Measurements from ENCODE around the gene CAMTA1.
"Not testable (repeated sequence)": the region's sequence is repeated elsewhere in the genome, so short reads cannot be mapped to it uniquely, and the experiment has no call there.

Gene CAMTA1

DNA sequence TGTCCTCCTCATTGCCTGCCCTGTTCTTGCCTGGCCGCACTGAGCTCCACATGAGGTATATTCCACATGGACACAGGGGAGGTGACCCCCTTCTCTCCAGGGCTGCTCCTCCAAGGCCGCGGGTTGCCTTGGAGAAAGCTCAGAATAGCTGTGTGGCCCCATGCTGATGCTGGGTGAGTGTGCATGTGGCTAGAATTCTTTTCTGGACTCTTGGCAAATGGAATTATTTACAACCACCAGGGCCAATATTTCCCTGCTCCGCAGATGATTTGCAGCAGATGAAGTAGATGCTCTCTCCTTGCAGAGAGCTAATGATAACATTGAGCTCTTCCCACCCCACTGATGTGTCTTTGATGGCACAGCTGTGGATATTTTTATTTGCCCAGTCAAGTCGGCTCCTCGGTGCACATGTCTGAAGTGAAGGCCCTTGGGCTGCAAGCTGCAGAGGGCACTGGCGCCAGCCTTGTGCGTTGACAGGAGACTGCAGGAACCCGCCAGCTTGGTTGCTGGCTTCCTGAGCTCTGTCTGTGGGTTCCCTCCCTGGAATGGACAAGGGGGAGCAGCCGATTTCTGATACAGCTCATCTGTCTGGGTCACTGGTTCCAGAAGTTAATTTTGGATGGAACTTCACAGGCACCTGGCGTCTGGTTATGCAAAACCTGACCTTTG lies 581.2 kb downstream of the CAMTA1 start:
- no peak for DNase-seq

DNA sequence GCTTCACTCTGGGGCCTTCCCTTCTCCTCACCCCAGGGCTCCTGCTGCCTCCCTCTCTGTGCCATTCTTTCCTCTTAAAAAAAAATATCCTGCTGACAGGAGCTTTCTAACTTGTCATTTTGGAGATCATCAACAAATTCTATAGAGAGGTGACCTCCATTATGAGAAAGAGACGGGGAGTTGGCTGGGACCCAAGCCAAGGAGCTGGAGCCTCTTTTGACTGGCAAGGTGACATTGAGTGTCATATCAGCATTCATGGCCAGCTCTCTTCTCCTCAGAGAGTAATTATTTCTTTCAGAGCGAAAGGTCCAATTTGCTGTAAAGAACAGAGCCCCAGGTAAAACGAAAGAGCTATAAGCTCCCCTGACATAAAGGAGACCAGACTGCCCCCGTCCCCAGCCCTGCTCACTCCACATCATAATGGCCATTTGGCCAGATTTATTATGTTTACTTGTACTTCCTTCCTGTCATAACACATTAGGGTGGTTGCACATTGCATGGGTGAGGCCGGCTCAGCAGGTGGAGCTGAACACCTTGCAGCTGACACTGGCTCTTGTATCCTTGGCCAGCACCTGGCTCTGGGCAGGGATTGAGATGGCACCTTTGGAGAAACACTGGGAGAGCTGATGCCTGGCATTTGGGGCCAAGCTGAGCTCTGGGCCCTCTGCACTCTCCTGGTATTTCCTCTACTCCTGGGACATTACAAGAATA lies 581.9 kb downstream of the CAMTA1 start:
- DNase-seq = peak; percentile 62

GRCh38 chr1:7369866-7370265 lies 584.6 kb downstream of the CAMTA1 start:
- no peak for DNase-seq

DNA sequence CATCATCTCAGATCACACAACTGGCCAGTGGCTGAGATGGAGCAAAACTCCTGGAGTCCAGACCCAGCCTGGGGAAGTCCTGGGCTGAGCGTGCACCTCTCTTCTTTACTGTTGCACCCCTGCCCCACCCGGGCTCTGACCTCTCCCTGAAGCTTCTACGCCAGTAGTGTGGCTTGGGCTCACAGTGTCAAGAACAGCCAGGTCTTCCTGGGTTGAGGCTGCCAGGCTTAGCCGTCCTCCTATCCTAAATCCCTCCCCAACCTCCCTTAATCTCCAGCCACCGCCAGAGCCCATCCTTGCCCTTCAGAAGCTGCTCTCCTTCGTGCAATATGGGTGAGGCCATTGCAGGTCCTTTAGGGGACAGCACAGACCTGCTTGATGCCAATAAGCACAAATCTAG lies 586.7 kb downstream of the CAMTA1 start:
- DNase-seq = no peak

DNA sequence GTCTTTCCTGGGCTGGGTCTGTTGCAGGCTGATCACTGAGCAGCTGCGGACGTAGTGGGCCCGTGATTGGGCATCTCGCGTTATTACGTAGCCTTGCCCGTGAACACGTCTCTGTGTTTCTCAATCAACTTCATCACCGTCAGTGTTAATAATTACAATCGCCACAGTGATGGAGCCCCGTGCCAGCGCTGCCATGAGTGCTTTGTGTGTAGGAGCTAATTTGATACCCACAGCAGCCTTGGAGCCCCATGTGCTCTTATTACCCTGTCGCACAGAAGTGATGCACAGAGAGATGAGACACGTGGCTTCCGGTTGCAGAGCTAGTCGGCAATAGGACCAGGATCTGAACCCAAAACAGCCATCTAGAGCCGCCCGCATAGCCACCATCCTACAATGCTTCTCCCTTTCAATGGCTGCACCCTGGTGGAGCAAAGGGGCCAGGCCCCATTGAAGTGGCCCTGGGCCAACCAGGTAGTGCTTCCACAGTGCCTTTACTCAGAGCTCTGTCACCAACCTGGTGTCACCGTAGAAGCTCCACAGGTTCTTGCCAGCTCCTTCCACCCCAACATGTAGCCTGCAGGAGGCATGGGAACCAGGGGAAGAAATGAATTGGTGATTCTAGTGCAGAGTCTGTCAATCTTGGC lies 587.3 kb downstream of the CAMTA1 start:
- DNase-seq = peak; percentile 83

GRCh38 chr1:7373251-7373650 lies 588.0 kb downstream of the CAMTA1 start:
- DNase-seq = no peak

DNA sequence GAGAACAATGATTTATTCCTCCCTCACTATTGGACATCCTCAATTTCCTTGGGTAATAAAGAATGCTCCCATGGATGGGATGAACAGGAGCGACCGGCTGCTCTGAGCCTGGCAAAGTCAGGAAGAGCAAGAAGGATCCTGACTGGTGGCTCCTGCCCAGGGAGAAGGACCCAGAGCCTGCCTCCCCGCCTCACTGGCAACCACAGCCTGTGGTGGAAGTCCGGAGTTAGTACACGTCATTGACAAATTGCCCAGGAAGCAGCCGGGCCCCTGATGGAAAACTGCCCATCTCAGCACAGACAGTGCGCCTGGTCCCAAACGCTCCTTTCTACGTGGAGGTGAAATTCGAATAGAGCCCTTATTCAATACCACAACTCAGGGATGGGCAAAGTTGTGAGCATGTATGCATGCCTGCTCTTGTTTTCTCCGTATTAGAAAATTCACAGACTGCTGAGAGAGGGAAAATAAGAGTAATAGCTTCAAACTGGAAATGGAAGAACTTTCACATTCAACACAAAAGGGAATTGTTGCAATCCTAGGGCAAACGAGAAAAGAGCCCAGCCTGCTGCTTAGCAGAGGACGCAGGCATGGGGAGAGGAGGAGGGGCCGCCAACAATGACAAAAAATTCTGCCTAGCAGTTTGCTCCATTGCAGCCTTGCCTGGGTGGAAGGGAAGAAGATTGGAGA lies 588.8 kb downstream of the CAMTA1 start:
- DNase-seq = no peak

GRCh38 chr1:7374563-7375160 lies 589.4 kb downstream of the CAMTA1 start:
- no peak for DNase-seq

DNA sequence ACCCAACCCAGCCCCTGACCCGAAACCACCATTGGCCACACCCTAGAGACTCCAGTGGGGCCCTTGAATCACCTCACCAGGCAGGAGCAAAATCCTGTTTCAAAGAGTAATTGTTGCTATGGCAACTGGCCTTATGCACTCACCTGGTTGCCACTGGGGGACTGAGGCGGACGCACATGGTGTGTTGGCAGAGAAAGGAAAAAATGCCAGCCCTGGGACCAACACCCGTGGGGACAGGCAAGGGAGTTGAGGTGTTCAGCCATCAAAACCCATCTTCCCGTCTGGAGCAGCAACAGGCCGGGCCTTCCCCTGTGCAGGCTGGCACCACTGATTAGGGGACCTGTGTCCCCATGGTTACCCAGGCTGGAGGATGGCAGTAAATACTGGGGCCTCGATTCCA lies 590.1 kb downstream of the CAMTA1 start:
- DNase-seq = no peak

DNA sequence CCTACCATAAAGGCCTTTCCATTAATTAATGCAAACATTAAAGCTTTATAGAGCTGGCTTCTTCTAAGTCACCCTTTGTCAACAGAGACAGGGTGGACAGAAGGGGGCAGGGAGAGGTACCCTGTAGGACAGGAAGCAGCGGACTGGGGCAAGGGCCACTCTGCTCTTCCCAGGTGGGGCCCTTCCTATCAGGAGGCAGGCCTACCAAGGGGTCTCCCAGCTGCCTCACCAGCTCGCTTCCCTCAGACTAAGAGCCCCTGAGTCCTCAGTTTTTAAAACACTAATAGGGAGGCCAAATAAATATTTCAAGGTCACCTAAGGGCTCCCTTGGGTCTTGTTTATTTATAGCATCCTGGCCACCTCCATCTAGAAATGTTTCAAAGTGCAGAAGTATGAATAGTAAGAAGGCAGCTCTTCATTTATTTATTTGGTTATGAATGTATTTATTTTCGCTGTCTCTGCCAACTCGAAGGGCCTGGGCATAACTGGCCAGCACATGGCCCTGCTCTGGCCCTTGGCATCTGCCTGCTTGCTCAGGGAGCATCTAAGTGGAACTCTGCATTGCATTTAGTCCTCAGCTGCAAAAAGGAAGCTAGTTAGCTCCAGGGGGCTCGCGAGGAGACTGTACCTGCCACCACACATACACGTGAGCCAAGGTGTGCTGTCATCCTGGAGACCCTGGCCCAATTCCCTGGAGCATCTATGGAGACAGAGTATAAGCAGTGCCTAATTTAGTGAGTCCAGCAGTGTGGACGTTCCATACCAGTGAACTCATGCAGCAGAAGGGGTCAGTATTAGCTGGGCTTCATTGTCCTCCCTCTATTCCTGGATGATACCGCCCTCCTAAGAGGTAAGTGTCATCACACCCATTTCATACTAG lies 590.8 kb downstream of the CAMTA1 start:
- DNase-seq = no peak

- DNase-seq = no peak
These were observed 591.4 kb downstream of the CAMTA1 start for GRCh38 chr1:7376676-7377075.

- DNase-seq = no peak
These were observed 593.3 kb downstream of the CAMTA1 start for GRCh38 chr1:7378346-7379130.

- DNase-seq = no peak
These were observed 594.3 kb downstream of the CAMTA1 start for GRCh38 chr1:7379441-7379971.

DNA sequence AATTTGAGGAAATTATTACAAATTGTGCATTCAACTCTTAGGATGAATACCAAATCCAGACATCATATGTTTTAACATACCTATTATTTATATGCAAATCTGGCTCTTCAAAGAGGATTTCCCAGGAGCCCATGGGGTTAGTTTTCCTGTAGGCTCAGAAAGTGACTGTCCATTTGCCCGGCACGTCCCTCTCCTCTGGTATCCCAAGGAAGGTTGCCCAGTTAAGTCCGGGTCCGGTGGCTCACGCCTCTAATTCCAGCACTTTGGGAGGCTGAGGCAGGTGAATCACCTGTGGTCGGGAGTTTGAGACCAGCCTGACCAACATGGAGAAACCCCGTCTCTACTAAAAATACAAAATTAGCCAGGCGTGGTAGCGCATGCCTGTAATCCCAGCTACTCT lies 594.8 kb downstream of the CAMTA1 start:
- not testable (repeated sequence) for DNase-seq

- DNase-seq = no peak
These were observed 595.5 kb downstream of the CAMTA1 start for GRCh38 chr1:7380712-7381111.

DNA sequence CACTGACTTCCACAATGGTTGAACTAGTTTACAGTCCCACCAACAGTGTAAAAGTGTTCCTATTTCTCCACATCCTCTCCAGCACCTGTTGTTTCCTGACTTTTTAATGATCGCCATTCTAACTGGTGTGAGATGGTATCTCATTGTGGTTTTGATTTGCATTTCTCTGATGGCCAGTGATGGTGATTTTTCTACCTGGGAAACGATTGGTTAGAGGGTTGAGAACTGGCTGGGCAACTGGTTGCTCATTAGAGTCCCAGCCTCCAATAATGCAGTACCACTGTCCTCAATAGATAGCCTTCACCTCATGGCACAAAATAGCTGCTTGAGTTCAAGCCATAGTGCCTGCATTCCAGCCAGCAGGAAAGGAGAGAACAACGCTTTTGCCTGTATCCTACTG lies 596.5 kb downstream of the CAMTA1 start:
- not testable (repeated sequence) for DNase-seq

- no peak for DNase-seq
These were observed 597.7 kb downstream of the CAMTA1 start for GRCh38 chr1:7382971-7383370.

DNA sequence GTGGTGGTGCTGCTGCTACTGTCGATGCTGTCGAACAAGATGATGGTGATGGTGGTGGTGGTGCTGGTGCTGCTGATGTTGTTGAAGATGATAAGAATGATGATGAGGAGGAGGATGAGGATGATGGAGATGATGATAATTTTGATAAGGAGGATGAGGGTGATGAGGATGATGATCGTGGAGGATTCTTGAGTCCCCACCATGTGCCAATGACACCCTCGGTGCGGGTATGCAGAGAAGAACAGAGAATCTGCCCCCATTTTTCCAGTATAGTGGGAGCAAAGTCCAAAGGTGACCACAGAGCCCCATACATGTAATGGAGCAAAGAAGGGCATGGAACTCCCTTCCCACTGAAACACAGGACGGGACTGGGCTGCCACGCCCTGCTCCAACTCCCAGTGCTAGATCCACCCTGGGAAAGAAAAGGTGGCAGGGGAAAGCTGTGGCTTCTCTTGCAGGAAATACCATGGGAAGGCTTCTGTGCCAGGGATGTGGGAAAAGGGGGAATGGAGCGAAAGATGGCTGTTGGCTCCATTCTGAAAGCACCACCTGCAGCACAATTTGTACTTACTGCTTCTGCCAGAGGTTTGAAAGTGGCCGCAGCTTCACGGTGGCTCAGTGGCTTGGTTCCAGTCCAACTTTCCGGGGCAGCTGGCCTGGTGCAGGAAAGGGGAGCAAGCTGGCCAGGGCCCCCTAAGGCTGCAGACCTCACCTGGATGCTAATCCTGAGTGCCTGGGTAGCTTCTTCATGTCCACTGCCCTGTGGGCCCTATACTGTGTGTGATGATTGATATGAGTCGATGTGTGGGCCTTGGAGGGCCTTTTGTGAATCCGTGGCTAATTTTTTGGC lies 598.6 kb downstream of the CAMTA1 start:
- no peak for DNase-seq

- no peak for DNase-seq
These were observed 599.4 kb downstream of the CAMTA1 start for GRCh38 chr1:7384679-7385078.

All from NCI-H1436 (cell line).